ENCODE data around the gene ASTN2. TPM values are rescaled to one million over a fixed set of nuclear protein-coding genes. Genes with fewer than 3 reads are reported as not detected.

Gene ASTN2
- total RNA-seq, 1 donor = 5.6 TPM

GRCh38 chr9:116662646-116663310 is 752.1 kb downstream of the ASTN2 start:
- DNase-seq (ENCODE audit: low read depth) = peak; percentile 65
- H3K4me3 ChIP-seq (ENCODE audit: low read depth, low read length) = no peak overlapping the region
- TF ChIP-seq, protein P1, sequence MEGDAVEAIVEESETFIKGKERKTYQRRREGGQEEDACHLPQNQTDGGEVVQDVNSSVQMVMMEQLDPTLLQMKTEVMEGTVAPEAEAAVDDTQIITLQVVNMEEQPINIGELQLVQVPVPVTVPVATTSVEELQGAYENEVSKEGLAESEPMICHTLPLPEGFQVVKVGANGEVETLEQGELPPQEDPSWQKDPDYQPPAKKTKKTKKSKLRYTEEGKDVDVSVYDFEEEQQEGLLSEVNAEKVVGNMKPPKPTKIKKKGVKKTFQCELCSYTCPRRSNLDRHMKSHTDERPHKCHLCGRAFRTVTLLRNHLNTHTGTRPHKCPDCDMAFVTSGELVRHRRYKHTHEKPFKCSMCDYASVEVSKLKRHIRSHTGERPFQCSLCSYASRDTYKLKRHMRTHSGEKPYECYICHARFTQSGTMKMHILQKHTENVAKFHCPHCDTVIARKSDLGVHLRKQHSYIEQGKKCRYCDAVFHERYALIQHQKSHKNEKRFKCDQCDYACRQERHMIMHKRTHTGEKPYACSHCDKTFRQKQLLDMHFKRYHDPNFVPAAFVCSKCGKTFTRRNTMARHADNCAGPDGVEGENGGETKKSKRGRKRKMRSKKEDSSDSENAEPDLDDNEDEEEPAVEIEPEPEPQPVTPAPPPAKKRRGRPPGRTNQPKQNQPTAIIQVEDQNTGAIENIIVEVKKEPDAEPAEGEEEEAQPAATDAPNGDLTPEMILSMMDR (IDR thresholded peaks at IDR 0.05; ENCODE audit: insufficient read depth, low read length) = no peak

DNA sequence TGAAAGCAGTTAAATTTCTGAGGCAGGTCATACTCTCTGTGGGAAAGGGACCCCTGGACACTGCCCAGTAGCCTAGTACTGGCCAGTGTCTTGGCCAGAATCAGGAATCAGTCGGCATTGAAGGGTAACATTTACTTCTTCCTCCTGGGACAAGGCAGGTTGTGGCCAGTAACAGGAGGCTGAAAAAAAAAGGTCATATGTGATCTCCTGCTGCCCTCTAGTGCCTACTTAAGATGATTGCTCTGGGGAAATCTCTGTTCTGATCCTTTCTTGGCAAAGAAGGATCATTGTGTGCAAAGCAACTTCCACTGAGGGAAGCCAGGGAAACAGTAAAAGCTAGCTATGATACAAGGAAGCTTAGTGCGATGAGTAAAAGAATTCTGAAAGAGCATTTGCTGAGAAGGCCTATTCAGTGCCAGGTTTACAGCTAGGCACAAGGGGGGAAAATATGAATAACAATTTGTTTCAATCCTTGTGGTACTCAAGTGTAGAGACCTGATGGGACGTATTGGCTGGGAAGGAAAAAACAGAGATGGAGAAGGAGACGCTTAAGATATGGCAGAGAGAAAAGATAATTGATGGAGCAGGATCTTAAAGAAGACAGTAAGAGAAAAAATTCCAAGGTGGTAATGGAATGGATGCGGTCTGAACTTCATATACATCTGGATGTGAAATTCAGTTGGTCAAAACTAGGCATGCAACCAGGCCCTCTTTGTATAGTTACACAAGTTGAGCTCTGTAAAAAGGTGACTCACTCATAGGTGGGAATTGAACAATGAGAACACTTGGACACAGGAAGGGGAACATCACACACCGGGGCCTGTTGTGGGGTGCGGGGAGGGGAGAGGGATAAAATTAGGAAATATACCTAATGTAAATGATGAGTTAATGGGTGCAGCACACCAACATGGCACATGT is 753.6 kb downstream of the ASTN2 start:
- H3K4me3 ChIP-seq (ENCODE audit: low read depth, low read length) = no peak overlapping the region
- DNase-seq (ENCODE audit: low read depth) = peak; percentile 94
- TF ChIP-seq, protein P1 (IDR thresholded peaks at IDR 0.05; ENCODE audit: insufficient read depth, low read length) = peak; percentile 67

DNA sequence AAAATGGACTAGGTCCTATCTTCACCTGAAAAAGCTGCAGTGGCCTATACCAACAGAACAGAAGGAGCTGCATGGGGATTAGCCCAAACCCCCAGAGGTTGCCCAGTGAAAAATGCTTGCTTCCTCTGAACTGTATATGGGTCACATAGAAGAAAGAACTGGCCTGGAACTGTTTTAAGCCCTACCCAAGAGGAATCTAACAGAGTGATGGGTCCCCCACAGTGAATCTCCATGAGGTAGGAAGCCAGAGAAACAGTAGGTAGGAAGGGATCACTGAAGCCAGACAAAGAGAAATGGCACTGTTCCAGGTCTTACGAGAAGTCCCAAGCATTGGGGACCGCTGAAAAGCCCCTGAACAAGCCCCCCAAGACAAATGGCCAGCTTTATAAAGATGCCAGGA is 756.6 kb downstream of the ASTN2 start:
- TF ChIP-seq, protein P1 (IDR thresholded peaks at IDR 0.05; ENCODE audit: insufficient read depth, low read length) = no peak
- H3K4me3 ChIP-seq (ENCODE audit: low read depth, low read length) = no peak overlapping the region

DNA sequence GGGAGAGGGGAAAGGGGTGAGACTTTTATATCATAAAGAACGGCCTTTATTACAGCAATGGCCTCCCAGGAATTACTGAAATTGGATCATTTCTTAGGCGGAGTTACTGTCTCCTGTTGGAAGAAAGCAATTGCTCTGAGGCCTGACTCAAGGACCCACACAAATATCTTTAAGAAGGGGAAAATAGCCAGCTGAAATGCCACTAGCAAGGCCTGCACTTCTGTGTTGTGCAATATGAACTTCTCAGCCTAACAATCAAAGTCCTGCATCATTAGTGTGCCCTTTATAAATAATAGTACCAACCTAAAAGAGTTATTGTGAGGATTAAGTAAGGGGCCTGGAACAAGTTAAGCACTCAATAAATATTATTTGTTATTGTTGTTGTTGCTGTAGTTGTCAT is 757.9 kb downstream of the ASTN2 start:
- peak; percentile 57 for DNase-seq (ENCODE audit: low read depth)
- TF ChIP-seq, protein P1 (IDR thresholded peaks at IDR 0.05; ENCODE audit: insufficient read depth, low read length) = no peak
- no peak overlapping the region for H3K4me3 ChIP-seq (ENCODE audit: low read depth, low read length)

More for the DNA sequence above, 756.6 kb downstream of the ASTN2 start:
- no peak for DNase-seq (ENCODE audit: low read depth)

GRCh38 chr9:116656501-116656971 is 758.3 kb downstream of the ASTN2 start:
- no peak for DNase-seq (ENCODE audit: low read depth)
- TF ChIP-seq, protein P1 (IDR thresholded peaks at IDR 0.05; ENCODE audit: insufficient read depth, low read length) = no peak
- no peak overlapping the region for H3K4me3 ChIP-seq (ENCODE audit: low read depth, low read length)

GRCh38 chr9:116654059-116654355 is 760.9 kb downstream of the ASTN2 start:
- no peak overlapping the region for H3K4me3 ChIP-seq (ENCODE audit: low read depth, low read length)
- no peak for DNase-seq (ENCODE audit: low read depth)
- TF ChIP-seq, protein P1 (IDR thresholded peaks at IDR 0.05; ENCODE audit: insufficient read depth, low read length) = no peak

Measured in fibroblast of the aortic adventitia (primary cell).